Central memory CD4-positive, alpha-beta T cell (primary cell): ENCODE measurements around the gene COL15A1.
"Not testable (repeated sequence)": the region's sequence is repeated elsewhere in the genome, so short reads cannot be mapped to it uniquely, and the experiment has no call there.

Source experiments
- DNase-seq: peaks from one replicate; pipeline ENCODE4 v3.0.0; 2022

COL15A1 gene

DNA sequence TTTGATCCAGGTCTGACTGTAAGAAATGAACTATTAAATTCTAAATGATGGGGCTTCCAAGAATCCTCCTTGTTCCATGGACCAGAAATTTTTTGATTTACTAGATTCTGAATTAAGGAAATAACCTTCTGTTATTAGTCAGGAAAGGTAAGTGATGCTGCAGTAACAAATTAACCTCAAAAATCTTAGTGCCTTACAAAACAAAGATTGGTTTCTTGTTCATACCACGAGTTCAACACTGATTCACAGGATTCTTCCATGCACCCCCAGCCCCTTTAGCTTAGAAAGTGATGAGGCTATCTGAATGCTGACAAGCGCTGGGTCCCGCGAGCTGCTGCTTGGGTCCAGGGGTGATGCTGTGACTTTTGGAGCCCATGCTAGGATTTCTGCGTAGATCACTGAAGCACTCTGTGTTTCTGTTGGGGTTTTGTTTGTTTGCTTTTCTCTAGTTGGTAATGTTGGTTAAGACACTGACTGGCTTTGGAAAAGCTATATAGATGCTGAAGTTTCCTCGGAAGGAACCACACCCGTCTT, 52.3 kb downstream of the COL15A1 start:
- DNase-seq = no peak

DNA sequence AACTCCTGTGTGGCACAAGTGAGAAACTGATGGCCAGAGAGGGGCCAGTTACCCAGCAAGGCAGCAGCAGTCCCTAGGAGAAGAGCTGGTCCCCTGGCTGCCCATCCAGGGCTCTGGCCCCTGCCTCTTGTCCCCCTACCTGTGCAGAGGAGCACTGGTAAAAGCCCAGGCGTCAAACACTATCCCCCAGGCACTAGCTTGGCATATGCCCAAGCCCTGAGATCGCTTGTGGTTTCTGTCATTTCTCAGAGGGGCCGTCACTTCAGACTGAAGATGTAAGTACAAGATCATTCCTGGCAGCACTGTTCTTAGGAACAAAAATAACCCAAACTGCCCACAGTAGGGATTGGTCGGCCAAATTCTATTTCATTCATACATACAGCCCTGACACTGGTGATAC, 53.9 kb downstream of the COL15A1 start:
- no peak for DNase-seq

DNA sequence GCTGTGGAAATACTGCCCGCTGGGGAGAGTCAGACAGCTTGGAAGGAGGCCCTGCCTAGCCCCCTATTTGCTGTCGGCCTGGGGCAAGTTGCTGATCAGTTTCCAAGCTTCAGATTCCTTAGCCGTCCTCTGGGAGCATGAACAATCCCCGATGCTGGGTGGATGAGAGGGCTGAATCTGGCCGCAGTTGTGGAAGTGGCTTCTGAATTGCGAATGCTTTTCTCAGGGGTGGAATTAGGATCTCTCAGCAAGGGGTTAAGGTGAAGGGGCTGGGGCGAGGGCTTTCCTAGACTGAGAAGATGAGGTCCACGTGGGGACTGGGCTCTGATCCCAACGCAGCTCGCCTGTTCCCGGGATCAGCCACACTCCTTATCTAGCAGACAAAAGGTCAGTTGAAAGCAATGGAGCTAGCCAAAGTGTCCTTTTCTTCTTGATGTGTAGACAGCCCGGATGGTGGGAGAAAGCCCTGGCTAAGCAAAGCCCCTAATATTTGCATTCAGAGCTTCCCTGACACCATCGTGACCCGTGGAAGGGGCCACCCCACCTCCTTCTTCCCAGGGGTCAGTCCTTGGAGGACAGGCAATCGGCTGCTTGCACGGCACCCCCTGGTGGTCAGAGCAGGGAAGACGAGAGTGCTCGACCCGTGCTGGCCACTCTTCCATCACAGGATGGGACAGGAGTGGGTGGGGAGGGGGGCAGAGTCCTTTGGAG, 54.9 kb downstream of the COL15A1 start:
- peak; percentile 20 for DNase-seq

DNA sequence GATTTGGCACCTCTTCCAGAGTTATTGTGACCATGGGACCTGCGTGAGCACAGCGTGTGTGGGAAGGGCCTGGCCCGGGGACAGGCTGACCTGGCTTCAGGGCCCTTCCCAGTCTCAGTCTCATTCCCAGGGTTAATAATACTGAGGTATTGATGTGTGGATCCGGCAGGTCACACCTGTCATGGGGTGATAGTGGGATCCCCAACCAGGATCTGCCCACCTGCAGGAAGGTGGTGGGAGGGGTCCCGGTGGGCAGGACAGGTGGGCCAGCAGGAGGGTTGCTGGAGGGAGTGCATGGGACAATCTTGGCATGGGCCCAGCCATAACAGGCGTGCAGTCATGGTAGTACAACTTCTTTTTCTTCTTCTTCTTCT, 55.4 kb downstream of the COL15A1 start:
- no peak for DNase-seq

DNA sequence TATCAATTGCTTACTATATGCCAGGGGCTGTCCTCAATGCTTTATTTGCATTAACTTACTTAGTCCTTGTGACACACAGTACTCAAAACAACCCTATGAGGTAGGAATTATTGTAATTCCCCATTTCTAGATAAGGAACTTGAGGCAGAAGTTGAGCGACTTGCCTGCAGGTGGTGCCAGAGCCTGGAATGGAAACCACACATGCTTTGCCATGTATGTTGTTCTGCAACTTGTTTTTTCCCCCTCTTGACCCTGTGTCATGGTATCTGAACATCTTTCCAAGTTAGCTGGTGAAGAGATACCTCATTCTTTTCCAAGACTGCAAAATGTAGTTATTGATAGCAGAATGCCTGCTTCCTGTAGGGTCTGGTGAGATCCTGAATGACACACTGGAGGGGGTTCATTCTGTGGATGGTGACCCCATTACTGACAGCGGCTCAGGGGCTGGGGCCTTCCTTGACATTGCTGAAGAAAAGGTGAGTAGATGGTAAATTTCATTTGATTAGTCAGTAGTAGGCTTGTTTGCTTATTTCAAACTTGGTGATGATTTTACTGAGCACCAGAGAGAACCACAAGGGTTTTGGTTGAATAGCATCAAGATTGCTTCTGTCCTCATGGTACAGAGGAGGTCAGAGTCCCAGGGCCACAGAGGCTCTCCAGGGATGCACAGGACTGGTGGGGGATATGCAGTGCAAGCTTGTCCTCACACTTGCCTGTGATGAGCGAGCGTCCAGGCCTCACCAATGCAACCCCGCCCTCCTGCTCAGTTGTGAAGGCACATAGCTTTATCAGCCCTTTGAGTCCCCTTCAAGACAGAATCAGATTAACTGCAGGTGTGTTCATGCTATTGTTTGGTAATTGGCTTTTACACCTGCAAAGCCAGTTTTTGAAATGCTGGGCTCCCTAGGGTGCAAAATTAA, 57.0 kb downstream of the COL15A1 start:
- DNase-seq = peak; percentile 46

DNA sequence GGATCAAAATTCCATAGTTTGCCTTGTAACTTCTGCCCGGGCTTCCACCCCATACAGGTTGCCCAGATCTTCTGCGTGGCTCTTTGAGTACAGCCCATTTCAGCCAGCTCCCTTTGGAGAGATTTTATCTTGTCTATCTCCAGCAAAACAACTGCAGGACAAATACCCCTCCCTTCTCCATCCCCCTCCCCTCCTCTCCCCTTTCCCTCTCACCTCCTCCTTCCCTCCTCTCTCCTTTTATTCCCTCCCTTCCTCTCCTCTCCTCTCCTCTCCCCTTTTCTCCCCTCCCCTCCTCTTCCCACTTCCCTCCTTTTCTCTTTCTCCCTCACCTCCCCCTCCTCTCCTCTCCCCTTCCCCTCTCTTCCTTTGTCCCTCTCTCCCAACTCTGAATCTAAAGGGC, 58.2 kb downstream of the COL15A1 start:
- no peak for DNase-seq

DNA sequence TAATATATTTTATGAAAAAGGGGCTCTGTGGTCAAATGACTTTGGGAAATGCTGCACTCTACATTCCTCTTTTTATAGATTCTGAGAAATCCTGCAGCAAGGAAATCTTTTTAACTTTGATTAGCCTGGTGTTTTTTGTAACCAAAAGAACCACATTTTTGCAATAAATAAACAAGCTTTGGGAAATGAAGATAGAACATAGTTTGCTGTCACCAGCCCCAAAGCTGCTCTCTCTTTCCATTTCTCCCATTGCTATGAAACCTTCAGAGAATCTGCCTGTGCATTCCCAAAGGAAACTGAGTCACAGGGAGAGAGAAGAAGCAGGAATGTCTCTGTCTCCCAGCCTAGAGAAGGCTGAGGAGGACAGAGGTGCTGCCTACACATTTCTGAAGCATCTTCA, 59.0 kb downstream of the COL15A1 start:
- no peak for DNase-seq

DNA sequence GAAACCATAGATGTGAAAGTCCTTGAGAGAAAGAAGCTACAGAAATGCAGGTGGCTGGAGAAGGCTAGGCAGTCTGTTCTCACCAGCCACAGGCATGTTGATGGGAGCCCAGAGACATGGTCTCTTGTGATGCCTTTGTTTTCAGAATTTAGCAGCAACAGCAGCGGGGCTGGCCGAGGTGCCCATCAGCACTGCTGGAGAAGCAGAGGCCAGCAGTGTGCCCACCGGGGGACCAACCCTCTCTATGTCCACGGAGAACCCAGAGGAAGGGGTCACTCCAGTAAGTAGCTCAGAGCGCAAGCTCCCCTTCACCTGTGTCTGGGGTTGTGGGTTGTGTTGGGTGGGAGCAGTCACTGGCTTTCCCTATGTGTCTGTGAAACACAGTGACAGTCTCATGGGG, 59.6 kb downstream of the COL15A1 start:
- no peak for DNase-seq

DNA sequence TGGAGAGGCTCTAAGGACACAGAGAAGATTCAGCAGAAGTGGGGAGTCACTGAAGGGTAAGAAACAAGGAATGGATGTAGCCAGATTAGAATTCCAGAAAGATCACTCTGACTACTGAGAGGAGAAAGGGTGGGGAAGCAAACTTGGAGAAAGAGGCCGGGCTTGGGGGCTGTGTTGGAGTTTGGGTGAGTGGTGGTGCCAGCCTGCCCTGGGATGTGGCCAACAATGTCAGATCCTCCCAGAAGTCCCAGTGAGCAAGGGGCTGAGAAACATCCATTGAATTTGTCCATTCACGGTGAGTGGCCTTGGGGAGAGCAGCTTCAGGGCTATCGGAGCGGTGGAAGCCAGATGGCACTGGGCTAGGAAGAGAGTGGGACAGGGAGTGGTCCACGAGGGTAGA, 60.4 kb downstream of the COL15A1 start:
- DNase-seq = no peak

DNA sequence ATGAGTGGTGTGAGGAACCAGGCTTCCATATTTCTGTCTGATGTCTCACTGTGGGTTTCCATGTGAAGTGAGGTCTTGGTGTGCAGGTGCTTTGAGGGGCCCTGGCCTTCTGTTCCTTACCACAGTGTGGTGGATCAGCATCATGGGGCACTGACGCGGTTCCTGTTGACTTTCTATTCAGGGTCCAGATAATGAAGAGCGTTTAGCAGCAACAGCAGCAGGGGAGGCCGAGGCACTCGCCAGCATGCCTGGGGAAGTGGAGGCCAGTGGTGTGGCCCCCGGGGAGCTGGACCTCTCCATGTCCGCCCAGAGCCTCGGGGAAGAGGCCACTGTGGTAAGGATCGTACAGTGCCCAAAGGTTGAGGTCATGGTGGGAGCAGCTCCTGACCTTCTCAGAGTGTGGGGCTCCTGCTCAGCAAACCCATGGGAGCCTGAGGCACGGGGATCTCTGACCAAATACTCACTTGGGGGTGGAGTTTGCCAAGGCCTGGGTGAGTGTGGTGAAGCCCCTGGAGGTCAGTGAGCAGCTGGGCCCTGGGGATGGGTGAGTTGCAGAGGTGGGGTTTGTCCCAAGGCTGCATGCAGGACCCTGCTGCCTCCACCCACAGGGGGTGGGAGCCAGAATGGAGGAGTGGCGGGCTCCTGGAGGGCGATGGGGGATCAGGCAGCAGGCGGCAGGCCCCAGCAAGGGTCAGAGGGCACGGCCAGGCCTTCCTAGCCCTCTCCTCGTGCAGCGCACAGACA, 61.2 kb downstream of the COL15A1 start:
- DNase-seq = no peak

DNA sequence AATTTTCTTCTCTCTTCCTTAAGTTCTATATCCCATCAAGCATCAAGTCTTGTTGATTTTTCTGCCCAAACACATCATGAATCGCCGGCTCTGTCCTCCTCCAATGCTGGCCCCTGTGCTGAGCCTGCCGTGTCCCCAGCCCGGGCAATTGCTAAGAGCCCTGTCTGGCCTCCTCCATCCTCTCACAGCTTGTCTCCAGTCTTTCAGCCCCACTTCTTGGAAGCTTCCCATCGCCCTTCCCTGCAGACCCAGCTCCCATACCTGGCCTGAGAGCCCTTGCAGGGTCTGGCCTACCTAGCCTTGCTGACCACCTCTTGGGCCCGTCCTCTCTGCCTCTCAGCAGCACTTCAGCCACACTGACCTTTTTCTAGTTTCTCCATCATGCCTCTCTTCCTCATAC, 61.9 kb downstream of the COL15A1 start:
- no peak for DNase-seq

DNA sequence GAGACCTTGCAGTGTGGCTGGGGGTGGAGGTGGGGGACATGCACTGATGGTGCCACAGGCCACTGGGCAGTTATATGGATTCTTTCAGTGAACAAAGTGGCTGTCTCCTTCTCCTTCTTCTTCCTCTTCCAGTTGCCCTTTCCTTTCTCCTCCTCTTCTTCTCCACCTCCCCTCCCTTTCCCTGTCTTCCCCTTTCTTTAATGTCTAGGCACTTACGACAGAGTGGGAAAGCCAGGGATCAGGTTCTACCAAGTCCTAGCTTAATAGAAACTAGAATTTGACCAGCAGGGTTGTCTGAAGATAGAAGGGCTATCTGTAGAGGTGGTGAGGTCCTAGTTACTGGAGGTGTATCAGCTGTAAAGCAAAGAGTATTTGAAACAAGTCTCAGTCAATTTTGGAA, 62.8 kb downstream of the COL15A1 start:
- no peak for DNase-seq

DNA sequence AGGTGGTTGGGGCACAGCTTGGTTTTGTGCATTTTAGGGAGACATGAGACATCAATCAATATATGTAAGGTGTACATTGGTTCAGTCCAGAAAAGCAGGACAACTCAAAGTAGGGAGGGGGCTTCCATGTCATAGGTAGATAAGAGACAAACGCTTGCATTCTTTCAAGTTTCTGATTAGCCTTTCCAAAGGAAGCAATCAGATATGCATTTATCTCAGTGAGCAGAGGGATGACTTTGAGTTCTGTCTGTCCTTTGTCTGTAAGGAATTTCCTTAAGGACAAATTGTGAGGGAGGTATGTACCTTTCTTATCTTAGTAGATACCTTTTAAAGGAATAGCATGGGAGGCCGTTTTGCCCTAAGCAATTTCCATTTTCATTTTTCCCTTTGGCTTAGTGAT, 63.3 kb downstream of the COL15A1 start:
- no peak for DNase-seq

DNA sequence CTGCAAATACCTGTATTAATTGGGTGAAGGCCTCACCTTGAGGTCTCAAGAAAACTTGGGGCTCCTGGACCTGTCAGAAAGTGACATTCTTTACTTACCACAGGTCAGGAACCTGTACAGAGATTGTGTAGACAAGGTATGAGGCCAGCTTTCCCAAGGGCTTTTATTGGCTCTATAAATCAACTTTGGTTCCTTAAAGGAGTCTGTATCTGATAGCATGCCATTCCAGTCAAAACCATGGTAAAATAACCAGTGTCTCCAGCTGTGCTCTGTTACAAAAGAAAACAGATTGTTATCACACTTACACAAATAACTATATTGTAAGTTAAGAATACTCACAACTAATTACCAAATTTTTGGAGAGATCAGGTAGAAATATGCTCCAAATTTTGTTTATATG, 64.5 kb downstream of the COL15A1 start:
- DNase-seq = no peak

DNA sequence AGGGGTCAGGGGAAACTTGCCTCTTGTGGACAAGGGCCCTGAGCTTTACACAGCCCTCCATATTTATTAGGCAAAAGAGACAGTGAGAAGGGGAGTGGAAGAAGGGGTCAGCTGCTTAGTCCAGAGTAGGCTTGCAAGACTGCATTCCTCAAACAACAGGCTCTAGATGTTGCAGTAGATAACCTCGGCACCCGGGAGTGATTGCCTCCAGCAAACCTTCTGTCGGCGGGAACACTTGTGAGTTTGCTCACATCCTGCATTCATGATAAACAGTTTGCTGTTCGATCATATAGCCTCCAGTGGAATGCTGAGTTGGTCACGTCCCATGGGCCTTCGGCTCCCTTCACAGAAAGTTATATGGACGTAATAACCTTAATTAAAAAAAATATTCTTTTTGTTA, 66.7 kb downstream of the COL15A1 start:
- DNase-seq = not testable (repeated sequence)

DNA sequence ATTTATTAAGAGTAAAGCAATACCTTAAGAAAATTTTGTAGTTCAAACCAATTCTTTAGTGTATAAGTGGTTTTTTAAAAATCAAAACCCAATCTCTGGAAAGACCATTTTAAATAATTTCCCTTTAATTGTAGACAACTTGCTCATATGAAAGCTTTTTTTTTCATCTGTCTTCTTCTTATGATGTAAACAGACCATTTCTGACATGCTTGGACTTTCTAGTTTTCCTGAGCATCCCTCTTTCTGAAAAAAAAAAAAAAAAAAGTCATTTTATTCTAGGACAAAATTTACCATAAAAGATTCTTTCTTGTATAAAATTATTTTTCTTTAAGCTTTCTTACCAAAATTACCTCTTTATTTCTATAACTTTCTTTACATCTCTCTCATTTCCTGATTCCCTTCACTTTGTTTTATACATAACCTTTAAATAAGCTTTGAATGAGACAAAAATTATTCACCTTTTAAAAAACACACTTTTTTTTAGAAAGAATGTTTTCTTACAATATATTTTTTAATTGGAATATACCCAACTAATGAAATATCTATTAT, 67.5 kb downstream of the COL15A1 start:
- DNase-seq = no peak

DNA sequence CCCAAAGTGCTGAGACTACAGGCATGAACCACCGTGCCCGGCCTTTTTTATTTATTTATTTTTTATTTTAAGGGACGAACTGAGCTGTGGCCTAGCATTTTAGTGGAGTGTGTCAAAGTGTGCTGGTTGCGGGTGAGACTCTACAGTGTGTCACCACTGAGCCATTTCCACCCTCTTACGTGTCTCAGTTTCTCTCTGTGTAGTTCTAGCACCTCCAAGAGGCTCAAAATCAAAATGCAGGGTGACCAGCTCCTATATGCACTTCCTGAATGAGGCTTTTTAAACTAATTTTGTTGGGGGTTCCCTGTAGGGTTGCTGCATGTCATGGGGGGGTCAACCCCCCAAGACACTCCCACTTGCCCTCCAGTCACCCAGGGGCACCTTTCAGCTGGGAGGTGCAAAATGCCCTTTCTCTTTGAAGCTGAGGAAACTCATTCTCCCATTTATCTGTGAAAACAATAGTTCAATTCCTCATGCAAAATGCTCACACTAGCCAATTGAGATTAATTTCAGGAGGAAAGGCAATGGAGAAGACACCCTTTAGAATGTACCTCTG, 69.3 kb downstream of the COL15A1 start:
- DNase-seq = no peak

DNA sequence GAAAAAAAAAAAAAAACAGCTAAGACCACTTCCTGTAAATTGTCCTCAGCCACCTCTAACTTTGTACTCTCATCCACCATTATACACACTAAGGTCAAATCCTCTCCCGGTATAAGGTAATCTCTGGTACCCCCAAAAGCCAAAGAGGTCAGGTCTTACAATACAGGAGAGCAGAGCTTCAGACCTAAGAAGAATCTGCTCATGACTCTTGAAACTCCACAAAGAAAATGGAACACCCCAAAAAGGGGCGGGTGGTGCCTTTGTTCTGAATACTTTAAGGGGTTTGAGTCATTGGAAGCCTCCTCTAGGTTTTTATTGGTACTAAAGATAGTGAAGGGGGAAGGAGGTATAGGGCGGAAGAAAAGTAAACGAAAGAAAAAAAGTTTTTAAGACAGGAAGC, 69.8 kb downstream of the COL15A1 start:
- DNase-seq = no peak

DNA sequence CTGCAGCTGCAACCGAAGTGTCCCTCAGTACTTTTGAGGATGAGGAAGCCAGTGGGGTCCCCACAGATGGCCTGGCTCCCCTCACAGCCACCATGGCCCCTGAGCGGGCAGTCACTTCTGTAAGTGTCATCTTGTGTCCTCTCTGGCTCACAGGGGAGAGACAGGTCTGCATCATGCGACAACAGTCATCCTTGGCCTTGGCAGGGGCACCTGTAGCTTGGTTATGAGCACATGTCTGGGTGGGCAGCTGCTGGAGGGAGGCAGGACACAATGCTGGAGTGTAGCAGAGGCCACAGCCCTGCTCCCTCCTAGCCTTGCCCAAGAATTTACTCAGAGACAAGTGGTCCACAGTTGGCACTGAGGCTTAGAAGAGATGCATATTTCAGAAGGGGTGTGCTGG, 71.7 kb downstream of the COL15A1 start:
- no peak for DNase-seq

DNA sequence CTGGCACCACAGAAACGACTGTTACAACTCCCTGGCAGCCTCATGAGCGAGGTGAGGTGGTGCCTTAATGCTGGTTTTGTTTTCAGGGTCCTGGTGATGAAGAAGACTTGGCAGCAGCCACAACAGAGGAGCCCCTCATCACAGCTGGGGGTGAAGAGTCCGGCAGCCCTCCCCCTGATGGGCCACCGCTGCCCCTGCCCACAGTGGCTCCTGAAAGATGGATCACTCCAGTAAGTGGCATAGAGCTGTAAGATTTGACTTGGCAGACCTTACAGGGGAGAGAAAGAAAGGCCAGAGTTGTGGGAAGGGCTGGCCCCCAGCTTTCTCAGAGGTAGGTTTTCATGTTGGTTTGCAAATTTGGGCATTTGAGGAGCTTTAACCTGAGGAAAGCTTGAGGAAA, 72.2 kb downstream of the COL15A1 start:
- DNase-seq = no peak

DNA sequence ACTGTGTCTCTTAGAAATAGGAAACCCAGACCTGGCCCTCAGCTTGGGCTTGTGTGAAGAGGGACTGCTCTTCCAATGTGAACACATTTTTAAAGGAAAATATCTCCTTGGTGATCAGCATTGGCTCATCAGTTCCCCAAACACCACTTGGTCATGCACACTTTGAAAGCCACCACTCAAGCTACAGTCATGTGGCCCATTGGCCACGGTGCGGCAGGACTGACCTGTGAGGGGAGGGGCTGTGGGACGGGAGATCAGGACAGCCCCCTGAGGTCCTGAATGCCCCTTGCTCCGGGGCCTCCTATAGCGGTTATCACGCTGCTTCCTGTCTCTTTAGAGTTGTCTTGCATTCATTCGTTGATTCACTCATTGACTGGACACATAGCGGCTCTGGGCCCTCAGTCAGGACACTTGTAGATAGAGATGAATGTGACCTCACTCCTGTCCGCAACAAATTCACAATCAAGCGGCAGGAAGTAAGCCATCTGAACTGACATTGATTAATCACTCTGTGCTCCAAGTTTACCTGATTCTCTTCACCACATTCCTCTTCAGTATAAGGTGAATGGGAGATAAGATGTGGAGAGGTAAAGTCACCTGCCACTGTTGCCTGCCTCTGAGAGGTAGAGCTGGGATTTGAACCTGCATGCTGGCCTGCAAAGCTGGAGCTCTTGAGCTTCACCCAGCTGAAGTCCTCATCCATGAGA, 73.1 kb downstream of the COL15A1 start:
- no peak for DNase-seq

DNA sequence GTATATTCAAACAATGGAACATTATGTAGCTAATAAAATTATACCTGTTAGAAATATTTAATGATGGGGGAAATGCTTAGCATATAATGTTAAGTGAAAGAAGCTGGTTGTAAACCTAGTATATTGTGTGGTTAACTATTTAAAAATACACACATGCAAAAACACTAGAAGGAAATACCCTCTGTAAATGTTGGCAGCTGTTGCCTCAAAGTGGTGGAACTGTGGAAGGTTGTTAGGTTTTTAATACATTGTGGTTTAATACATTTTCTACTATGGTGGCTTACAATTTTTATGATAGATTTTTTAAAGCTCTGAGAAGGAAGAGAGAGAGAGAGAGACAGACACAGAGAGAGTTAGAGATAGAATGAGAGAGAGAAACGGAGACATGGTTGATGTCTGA, 74.9 kb downstream of the COL15A1 start:
- DNase-seq = no peak
